Measurements from ENCODE around the gene C21orf91. TPM values are rescaled to one million over a fixed set of nuclear protein-coding genes. Genes with fewer than 3 reads are reported as not detected.

C21orf91 gene
- total RNA-seq: 16.8 TPM
- long read RNA-seq, full-length matches to known transcripts: 17 of 20 reads
- long read RNA-seq, partial matches to known transcripts: 3 of 20 reads
- long read RNA-seq, other reads (novel, unspliced or antisense): 0 of 20 reads

GRCh38 chr21:17819114-17819876, at the start of gene C21orf91:
Gene C21orf91 (minus strand): TSS chr21:17819356. CDS start chr21:17818318, 1,038 bp downstream.
- H3K36me3 ChIP-seq: no peaks in the 10 kb centered on the region
- peak within 1 kb of the TSS; percentile 99 for H3K27ac ChIP-seq
- H3K27me3 ChIP-seq: no peaks in the 10 kb centered on the region
- no peaks in the 10 kb centered on the region for H3K9me3 ChIP-seq
- peak within 1 kb of the TSS; percentile 96 for H3K4me3 ChIP-seq
- peak; percentile 96 for DNase-seq
- intact Hi-C loops (cut with DNase I): no loop called here
- ATAC-seq: peak; percentile 98
- no peak for TF ChIP-seq CTCF (IDR thresholded peaks at IDR 0.05)
- peaks cover 30% of the 10 kb centered on the region for H3K4me1 ChIP-seq

- H3K9me3 ChIP-seq: no peaks in the 10 kb centered on the region
- no peaks in the 10 kb centered on the region for H3K4me1 ChIP-seq
- DNase-seq (no peak), ATAC-seq (no peak)
- intact Hi-C loops (cut with DNase I): no loop called here
- no peak overlapping the region for H3K4me3 ChIP-seq
- H3K27me3 ChIP-seq: no peaks in the 10 kb centered on the region
- no peak overlapping the region for H3K27ac ChIP-seq
- TF ChIP-seq CTCF (IDR thresholded peaks at IDR 0.05): no peak
- no peaks in the 10 kb centered on the region for H3K36me3 ChIP-seq
Observed at GRCh38 chr21:17866590-17866989, 47.4 kb upstream of the C21orf91 start.

GRCh38 chr21:17859661-17860060, 40.5 kb upstream of the C21orf91 start:
- Histone ChIP-seq H3K27ac (no peak overlapping the region), H3K36me3 (no peaks in the 10 kb centered on the region), H3K4me3 (no peak overlapping the region), H3K4me1 (no peaks in the 10 kb centered on the region), H3K9me3 (no peaks in the 10 kb centered on the region), H3K27me3 (no peaks in the 10 kb centered on the region)
- intact Hi-C loops (cut with DNase I): no loop called here
- no peak for TF ChIP-seq CTCF (IDR thresholded peaks at IDR 0.05)
- DNase-seq (no peak), ATAC-seq (no peak)

GRCh38 chr21:17858747-17859146, 39.6 kb upstream of the C21orf91 start:
- DNase-seq (no peak), ATAC-seq (no peak)
- TF ChIP-seq CTCF (IDR thresholded peaks at IDR 0.05): no peak
- Histone ChIP-seq H3K9me3 (no peaks in the 10 kb centered on the region), H3K27ac (no peak overlapping the region), H3K4me1 (no peaks in the 10 kb centered on the region), H3K36me3 (no peaks in the 10 kb centered on the region), H3K4me3 (no peak overlapping the region), H3K27me3 (no peaks in the 10 kb centered on the region)
- intact Hi-C loops (cut with DNase I): no loop called here

GRCh38 chr21:17854745-17855144, 35.6 kb upstream of the C21orf91 start:
- no peaks in the 10 kb centered on the region for H3K4me1 ChIP-seq
- H3K36me3 ChIP-seq: no peaks in the 10 kb centered on the region
- no peak overlapping the region for H3K4me3 ChIP-seq
- ATAC-seq (no peak), DNase-seq (no peak)
- no peak for TF ChIP-seq CTCF (IDR thresholded peaks at IDR 0.05)
- intact Hi-C loops (cut with DNase I): no loop called here
- no peaks in the 10 kb centered on the region for H3K9me3 ChIP-seq
- no peaks in the 10 kb centered on the region for H3K27me3 ChIP-seq
- no peak overlapping the region for H3K27ac ChIP-seq

Data from upper lobe of right lung (tissue), 1 donor.